GM18867 (cell line): ENCODE measurements around the gene NXPH3.

ENCODE experiments used
- ATAC-seq: cut with Tn5 transposase; IDR thresholded peaks from one replicate; pipeline ENCODE4 v1.9.1; 2021; ENCODE audit warnings: mild to moderate bottlenecking, moderate library complexity; ENCODE audit not compliant: unreplicated experiment

The NXPH3 gene

GRCh38 chr17:49588726-49589576, 13.3 kb downstream of the NXPH3 start:
- ATAC-seq = no peak

GRCh38 chr17:49589577-49589927, 13.9 kb downstream of the NXPH3 start:
- ATAC-seq = no peak

- ATAC-seq = no peak
These were observed 15.2 kb downstream of the NXPH3 start for GRCh38 chr17:49590874-49591273.

GRCh38 chr17:49592263-49592662, 16.6 kb downstream of the NXPH3 start:
- no peak for ATAC-seq

- no peak for ATAC-seq
These were observed 19.7 kb downstream of the NXPH3 start for GRCh38 chr17:49595328-49595727.

- ATAC-seq = no peak
These were observed 20.3 kb downstream of the NXPH3 start for GRCh38 chr17:49595980-49596379.

GRCh38 chr17:49596613-49597244, 21.1 kb downstream of the NXPH3 start:
- ATAC-seq = no peak

- ATAC-seq = no peak
These were observed 21.8 kb downstream of the NXPH3 start for GRCh38 chr17:49597436-49597835.

- ATAC-seq = no peak
These were observed 22.4 kb downstream of the NXPH3 start for GRCh38 chr17:49597928-49598655.

GRCh38 chr17:49598918-49599317, 23.2 kb downstream of the NXPH3 start:
- no peak for ATAC-seq

- ATAC-seq = no peak
These were observed 25.3 kb downstream of the NXPH3 start for GRCh38 chr17:49600949-49601348.

GRCh38 chr17:49602783-49603182, 27.1 kb downstream of the NXPH3 start:
- no peak for ATAC-seq

- no peak for ATAC-seq
These were observed 27.6 kb downstream of the NXPH3 start for GRCh38 chr17:49603238-49603637.

GRCh38 chr17:49603720-49604119, 28.0 kb downstream of the NXPH3 start:
- ATAC-seq = no peak

GRCh38 chr17:49604314-49604869, 28.7 kb downstream of the NXPH3 start:
- ATAC-seq = no peak

GRCh38 chr17:49610883-49611584, 35.4 kb downstream of the NXPH3 start:
- ATAC-seq = no peak

- ATAC-seq = no peak
These were observed 37.1 kb downstream of the NXPH3 start for GRCh38 chr17:49612726-49613125.

- no peak for ATAC-seq
These were observed 37.6 kb downstream of the NXPH3 start for GRCh38 chr17:49613182-49613800.

- ATAC-seq = no peak
These were observed 40.4 kb downstream of the NXPH3 start for GRCh38 chr17:49616086-49616485.

- ATAC-seq = no peak
These were observed 41.0 kb downstream of the NXPH3 start for GRCh38 chr17:49616601-49617131.
